HCT116 (cell line): Measurements from ENCODE around the gene BCS1L.

Source experiments
- CEBPB ChIP-seq: IDR thresholded peaks from 2 replicates; pipeline ENCODE4 v1.6.1; 2012; ENCODE audit warnings: low read depth
- CTCF ChIP-seq, 3 experiments: fragments of 200-600 bp in 1 of 3; sonication (generic) in 1 of 3; IDR thresholded peaks in 2 of 3; conservative IDR thresholded peaks in 1 of 3; 2 replicates each; pipeline ENCODE4 v1.5.1; 2012 to 2017; ENCODE audit warnings: low read depth in 2 of 3, low read length in 2 of 3, antibody characterized with exemption in 1 of 3, borderline replicate concordance in 1 of 3, control low read depth in 1 of 3, mild to moderate bottlenecking in 1 of 3, mixed read lengths in 1 of 3, mixed run types in 1 of 3, moderate library complexity in 1 of 3; ENCODE audit not compliant: insufficient read depth in 1 of 3
- EZH2 ChIP-seq: fragments of 200-600 bp; sonication (generic); IDR thresholded peaks from 2 replicates; pipeline ENCODE4 v1.6.1; 2017; ENCODE audit warnings: antibody characterized with exemption, mixed run types
- EZH2phosphoT487 ChIP-seq: fragments of 200-600 bp; IDR thresholded peaks from 2 replicates; pipeline ENCODE4 v1.6.1; 2018; ENCODE audit warnings: antibody characterized with exemption, borderline replicate concordance
- JUND ChIP-seq: IDR thresholded peaks from 2 replicates; pipeline ENCODE4 v1.6.1; 2012
- POLR2A ChIP-seq: IDR thresholded peaks from 2 replicates; pipeline ENCODE4 v1.7.0; 2011; ENCODE audit warnings: borderline replicate concordance; ENCODE audit not compliant: insufficient read depth, insufficient read length; ENCODE audit errors: extremely low read depth
- ZBTB33 ChIP-seq: IDR thresholded peaks from 2 replicates; pipeline ENCODE4 v1.6.1; 2011; ENCODE audit warnings: mild to moderate bottlenecking, low read length, moderate library complexity; ENCODE audit not compliant: insufficient replicate concordance; ENCODE audit errors: extremely low read depth
- ZFX ChIP-seq: fragments of 450-650 bp; IDR thresholded peaks from 2 replicates; pipeline ENCODE4 v1.6.1; 2017
- ZNF274 ChIP-seq: fragments of 200-500 bp; sonication (Bioruptor generic); IDR thresholded peaks from 2 replicates; pipeline ENCODE4 v1.6.1; 2014; ENCODE audit warnings: mild to moderate bottlenecking, low read depth, low read length, inconsistent platforms
- TF ChIP-seq, protein P1 (sequence below): IDR thresholded peaks from 2 replicates; pipeline ENCODE4 v1.6.1; 2012

- TF ChIP-seq JUND (0 out of 2 replicates have a peak, but pooled peaks have one; percentile 7), CTCF (IDR thresholded peaks at IDR 0.05 in 2 of 3, conservative IDR thresholded peaks at IDR 0.05 in 1 of 3; ENCODE audit: borderline replicate concordance in 1 of 3, insufficient read depth in 1 of 3, low read depth in 2 of 3, low read length in 2 of 3) (no peak), POLR2A (no peak), EZH2phosphoT487 (no peak), ZFX (no peak), ZBTB33 (no peak), CEBPB (no peak), EZH2 (no peak), ZNF274 (no peak)
- TF ChIP-seq, protein P1, sequence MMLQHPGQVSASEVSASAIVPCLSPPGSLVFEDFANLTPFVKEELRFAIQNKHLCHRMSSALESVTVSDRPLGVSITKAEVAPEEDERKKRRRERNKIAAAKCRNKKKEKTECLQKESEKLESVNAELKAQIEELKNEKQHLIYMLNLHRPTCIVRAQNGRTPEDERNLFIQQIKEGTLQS = no peak
Measured at GRCh38 chr2:218631837-218632236, 27.6 kb upstream of the BCS1L start.
